NOMO-1 treated with dmso at 0.1 percent for 144 hours (cell line): ENCODE results near the gene UTY.
"Not testable (repeated sequence)": the region's sequence is repeated elsewhere in the genome, so short reads cannot be mapped to it uniquely, and the experiment has no call there.

ENCODE experiments used
- DNase-seq: peaks from one replicate; lab custom pipeline; 2025; ENCODE audit not compliant: unreplicated experiment; lab: John Stamatoyannopoulos, UW

The UTY gene

DNA sequence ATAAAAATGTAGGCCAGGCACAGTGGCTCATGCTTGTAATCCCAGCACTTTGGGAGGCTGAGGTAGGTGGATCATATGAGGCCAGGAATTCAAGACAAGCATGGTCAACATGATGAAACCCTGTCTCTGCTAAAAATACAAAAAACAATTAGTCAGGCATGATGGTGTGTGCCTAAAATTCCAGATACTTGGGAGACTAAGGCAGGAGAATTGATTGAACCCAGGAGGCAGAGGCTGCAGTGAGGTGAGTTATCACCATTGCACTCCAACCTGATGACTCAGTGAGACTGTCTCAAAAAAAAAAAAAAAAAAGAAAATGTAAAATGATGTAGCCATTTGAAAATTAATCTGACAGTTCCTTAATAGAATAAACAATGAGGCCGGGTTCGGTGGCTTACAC is 171.9 kb downstream of the UTY start:
- no peak for DNase-seq

DNA sequence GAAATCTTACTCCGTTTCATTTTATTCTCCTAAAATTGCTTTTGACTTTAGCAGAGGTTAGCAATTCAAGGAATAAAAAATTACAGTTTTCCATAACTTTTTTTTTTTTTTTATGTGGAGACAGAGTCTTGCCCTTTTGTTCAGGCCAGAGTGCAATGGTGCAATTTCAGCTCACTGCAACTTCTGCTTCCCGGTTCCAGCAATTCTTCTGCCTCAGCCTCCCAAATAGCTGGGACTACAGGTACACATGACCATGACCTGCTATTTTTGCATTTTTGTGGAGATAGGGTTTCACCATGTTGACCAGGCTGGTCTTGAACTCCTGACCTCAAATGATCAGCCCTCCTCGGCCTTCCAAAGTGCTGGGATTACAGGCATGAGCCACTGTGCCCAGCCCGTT is 179.0 kb downstream of the UTY start:
- no peak for DNase-seq

DNA sequence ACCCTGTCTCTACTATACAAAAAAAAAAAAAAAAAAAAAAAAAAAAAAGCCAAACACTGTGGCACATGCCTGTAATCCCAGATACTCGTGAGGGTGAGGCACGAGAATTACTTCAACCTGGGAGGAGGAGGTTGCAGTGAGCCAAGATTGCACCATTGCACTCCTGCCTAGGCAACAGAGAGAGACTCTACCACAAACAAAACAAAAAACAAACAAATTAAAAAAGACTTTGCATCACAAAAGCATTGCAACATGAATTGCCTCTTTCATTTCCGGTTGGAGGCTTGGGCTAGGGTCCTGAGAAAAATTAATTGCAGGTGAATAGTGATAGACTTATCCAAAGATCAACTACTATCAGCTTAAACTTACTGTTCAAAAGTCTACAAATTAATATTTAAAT is 180.4 kb downstream of the UTY start:
- no peak for DNase-seq

DNA sequence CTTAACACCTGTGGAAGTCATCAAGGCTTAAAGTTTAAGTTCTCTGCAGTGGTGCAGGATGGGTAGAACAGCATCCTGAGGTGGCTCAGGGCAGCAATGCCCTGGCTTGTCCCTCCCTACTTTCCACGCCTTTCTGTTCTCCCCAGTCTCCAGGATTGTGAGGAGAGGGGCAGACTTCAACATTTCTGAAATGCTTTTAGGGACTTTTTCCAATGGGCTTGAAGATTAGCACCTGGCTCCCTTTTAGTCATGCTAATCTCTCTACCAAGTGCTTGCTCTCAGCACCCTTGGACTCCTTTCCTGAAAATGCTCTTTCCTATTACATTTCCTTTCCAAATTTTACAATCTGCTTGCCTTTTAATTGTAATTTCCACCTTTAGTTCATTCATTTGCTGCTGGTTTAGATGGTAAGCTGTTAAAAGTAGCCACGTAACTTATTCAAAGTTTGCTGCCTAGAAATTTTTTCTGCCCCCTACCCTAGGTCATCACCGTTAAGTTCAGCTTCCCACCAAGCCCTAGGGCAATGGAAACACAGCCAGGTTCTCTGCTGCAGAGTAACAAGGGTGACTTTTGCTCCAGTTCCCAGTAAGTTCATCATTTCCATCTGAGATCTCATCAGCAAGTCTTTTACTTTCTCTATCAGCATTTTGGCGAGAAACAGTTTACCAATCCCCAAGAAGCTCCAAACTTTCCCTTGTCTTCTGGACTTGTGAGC is 183.5 kb downstream of the UTY start:
- no peak for DNase-seq

DNA sequence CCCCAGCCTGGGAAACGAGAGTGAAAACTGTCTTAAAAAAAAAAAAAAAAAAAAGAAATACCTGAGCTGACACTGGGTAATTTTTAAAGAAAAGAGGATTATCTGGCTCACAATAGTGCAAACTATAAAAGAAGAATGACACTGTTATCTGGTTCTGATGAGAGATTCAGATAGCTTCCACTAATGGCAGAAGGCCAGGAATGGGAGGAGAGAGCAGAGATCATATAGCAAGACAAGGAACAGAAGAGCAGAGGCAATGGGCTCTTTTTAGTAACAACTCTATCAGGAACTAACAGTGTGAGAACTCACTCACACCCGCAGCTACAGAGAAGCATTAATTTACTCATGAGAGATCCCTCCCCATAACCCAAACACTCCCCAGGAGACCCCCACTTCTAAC is 184.8 kb downstream of the UTY start:
- DNase-seq = no peak

DNA sequence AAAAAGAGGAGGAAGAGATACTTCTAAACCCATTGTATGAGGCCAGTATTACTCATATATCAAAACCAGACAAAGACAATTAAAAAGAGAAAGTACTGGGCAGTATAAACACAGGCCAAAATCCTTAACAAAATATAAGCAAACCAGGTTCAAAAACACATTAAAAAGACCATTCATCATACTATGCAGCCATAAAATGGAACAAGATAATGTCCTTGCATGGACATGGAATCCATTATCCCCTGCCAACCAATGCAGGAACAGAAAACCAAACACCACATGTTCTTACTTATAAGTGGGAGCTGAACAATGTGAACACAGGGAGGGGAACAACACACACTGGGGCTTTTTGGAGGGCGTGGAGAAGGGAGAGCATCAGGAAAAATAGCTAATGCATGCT is 188.6 kb downstream of the UTY start:
- DNase-seq = no peak

DNA sequence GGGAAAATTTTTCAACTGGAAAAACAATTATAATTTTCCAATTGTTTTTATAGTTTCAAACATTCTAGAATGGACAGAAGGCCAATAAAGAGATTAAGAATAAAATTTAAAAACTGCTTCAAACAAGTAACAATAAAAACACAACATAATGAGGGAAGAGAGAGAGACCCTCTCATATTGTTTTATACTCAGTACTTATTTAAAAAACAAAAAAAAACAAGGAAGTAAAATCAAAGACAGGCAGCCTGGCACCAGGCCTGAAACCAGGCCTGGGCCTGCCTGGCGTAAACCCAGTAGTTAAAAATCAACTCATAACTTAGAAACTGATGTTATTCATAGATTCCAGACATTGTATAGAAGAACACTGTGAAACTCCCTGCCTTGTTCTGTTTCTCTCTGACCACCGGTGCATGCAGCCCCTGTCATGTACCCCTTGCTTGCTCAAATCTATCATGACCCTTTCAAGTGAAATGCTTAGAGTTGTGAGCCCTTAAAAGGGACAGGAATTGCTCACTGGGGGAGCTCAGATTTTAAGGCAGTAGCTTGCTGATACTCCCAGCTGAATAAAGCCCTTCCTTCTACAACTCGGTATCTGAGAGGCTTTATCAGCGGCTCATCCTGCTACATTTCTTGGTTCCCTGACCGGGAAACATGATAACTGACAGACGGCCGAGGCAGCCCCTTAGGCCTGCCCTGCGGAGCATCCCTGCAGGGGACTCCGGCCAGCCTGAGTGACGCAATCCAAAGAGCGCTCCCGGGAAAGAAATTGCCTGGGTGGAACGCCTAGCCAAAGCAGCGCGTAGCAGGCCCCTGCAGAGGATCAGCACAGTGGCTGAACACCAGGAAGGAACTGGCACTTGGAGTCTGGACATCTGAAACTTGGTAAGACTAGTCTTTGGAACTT is 197.4 kb downstream of the UTY start:
- not testable (repeated sequence) for DNase-seq

DNA sequence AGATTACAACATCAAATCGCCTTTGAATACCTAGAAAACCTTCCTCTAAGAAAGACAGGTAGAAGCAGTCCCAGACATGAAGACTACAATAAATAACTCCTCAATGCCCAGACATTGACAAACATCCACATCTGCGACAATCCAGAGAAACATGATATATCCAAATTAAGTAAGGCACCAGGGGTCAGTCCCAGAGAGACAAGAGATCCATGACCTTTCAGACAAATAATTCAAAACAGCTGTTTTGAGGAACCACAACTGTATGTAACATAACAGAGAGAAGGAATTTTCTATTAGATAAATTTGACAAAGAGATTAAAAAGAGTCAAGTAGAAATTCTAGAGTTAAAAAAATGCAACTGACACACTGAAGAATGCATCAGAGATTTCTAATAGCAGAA is 200.3 kb downstream of the UTY start:
- DNase-seq = no peak

DNA sequence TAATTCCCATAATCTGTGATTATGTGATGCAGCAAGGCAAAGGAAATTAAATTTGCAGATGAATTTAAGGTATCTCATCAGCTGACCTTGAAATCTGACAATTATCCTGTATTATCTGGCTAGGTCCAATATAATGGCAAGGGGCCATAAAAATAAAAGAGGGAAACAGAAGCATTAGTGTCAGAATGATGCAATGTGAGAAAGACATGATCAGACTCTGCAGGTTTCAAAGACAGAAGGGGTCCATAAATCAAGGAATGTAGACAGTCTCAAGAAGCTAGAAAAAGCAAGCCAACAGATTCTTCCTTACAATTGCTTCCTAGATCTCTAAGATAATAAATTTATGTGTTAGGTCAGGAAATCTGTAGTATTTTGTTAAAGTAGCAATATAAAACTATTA is 208.1 kb downstream of the UTY start:
- no peak for DNase-seq

DNA sequence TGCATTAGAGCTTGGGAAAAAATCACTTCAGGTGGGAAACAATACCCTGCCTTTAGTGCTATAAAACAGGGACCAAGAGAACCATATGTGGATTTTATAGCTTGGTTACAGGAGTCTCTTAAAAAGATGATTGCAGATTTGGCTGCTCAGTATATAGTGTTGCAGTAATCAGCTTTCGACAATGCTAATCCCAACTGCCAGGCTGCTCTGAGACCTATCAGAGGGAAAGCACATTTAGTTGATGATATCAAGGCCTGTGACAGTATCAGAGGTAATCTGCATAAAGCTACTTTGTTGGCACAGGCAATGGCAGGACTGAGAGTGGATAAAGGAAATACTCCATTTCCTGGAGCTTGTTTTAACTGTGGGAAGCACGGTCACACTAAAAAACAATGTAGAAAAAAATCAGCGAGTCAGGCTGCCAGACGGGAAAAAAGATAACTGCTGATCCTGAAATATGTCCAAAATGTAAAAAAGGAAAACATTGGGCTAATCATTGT is 225.8 kb downstream of the UTY start:
- DNase-seq = not testable (repeated sequence)

DNA sequence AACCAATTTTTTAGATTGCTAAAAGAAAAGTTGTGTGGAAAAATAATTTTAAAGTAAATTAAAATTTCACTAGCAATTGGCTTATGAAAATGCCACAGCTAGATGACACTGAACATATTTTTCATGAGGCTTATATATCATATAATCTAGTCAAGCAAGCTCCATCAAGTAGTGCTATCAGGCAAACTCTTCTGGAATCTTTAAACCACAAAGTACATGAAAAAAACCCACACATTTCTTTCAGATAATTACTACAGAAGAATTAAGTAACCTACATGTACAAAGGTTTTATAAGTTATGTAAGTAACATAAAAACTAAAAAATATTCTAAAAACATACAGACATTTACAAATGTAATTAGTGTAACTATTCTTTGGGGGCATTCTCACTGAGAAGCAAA is 229.4 kb downstream of the UTY start:
- no peak for DNase-seq

DNA sequence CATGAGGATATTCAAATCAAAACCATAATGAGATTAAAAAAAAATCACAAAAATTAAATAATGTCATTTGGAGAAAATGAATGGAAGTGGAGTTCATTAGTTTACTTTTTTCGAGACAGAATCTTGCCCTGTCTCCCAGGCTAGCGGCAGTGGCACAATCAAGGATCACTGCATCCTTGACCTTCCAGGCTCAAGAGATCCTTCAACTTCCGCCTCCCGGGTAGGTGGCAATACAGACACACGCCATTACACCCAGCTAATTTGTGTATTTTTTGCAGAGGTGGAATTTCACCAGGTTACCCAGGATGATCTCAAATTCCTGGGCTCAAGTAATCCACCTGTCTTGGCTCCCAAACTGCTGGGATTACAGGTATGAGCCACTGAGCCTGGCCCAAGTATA is 236.1 kb downstream of the UTY start:
- no peak for DNase-seq

DNA sequence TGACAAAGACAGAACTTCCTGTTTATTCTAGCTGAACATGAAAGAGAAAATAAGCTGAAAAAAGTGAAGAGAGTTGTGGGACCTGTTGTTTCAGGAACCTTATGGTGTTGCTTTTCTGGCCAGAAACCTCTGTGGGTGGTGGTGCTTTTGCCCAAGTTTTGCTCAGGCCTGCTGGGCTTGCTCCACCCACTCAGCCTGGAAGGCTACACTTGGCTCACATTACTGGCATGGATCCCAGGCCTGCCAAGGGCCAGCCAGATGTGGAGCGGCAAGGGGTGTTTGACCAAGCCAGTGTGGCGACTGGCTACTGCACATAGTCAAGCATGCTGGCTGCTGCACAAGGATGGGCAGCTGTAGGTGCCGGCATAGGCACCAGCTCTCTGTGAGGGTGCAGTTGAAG is 245.9 kb downstream of the UTY start:
- no peak for DNase-seq

DNA sequence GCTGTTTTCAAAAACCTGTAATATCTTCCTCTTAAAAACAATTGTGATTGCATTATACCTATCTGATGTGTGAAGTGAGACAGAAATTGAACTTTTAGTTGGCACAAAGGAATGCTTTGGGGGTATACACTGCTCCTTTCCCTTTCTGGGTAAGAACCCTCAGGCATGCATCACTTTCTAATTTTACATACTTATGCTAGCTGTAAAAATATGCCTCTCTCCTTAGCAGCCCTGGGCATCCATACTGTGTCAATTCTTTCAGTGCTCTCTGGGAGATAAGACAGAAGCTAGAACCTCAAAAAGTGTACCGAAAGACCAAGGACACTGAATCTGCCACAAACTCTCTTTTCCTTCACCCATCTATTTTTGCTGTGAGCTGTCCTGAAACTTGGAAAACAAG is 246.7 kb downstream of the UTY start:
- DNase-seq = no peak

DNA sequence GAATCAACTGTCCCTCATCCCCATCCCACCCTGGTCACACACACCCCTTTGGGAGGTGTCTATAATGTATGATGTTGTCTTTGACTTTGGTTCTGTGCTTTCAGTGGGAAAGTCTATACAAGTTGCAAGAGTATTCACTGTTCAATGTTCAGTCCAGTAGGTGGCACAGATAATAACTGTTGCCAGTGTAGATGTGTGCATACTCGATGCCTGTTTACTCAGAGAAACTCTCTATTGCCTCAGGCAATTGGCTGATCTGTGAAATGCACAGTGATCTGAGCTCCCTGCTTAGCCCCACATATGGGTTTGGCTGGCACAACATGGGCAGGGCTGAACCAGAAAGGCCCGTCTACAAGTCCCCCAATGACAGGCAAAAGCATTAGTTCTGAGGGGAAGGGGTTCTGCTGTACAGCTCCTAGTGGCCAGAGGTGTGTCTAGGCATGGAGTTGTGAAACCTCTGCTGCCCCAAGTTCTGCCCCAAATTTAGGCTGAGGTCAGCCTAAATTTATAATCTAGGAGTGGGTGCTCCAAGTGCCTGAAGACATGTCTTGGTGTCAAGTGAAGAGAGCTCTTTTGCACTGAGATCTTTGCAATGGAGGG is 252.4 kb downstream of the UTY start:
- DNase-seq = no peak

DNA sequence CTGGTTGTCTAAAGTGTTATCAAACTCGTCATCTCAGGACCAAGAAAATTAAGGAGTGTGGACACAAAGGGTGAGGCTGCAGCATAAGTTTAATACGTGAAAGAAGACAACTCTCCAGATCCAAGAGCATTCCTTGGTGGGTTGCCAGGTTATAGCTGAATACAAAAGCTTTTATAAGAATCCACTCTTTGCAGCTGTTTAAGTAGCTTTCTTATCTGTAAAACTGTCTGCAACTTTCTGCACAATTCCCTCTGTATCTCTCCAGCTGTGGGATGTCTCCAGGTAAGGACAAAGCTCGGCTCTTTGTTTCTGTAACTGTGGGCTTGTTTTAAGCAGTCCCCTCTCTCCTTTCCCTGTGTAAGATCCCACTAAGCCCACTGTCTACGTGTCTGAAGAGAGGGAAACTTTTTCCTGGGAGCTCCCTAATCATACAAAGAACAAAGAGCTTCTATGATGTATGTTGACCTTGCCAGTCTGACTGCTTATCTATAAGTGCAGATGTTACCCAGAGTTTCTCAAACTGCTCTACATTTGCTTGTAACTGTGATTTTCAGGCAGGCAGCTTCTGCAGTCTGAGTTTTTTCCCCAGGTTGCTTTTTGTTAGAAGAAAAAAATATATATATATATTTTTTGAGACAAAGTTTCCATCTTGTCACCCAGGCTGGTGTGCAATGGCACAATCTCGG is 268.7 kb downstream of the UTY start:
- DNase-seq = no peak

DNA sequence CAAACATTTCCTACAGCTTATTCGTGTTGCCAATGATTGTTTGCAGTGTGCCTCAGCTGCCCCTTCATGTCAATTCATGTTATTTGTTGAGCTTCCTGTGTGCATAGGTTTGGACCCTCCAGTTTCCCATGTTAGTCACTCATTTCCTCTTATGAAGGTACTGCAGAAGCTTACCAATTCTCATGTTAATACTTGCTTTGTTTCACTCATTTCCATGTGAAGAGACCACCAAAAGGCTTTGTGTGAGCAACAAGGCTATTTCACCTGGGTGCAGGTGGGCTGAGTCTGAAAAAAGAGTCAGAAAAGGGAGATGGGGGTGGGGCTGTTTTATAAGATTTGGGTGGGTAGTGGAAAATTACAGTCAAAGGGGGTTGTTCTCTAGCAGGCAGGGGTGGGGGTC is 274.6 kb downstream of the UTY start:
- DNase-seq = no peak
